Endothelial cell of umbilical vein (primary cell): ENCODE data around the gene HPSE2. TPM values are rescaled to one million over a fixed set of nuclear protein-coding genes. Genes with fewer than 3 reads are reported as not detected.

ENCODE experiments used
- BruUV-seq: library from RNA; stranded (reverse); fragments of 400-500 nt; replicated peaks from 2 replicates; lab custom pipeline; 2021; lab: Mats Ljungman, UMichigan
- CTCF ChIA-PET: fragments of 300-600, 350-600 bp; sonication (Branson Sonifier 250); formaldehyde crosslinking; loops from one replicate; lab custom pipeline; 2021; ENCODE audit warnings: antibody characterized with exemption, inconsistent platforms; lab: Charles Lee
- POLR2A ChIA-PET: fragments of 300-600, 350-600 bp; sonication (Branson Sonifier 250); formaldehyde crosslinking; loops from one replicate; lab custom pipeline; 2021; ENCODE audit warnings: antibody characterized with exemption, inconsistent platforms; lab: Charles Lee
- DNase-seq: peaks from one replicate; pipeline ENCODE4 v3.0.0-alpha.2; 2011; ENCODE audit warnings: low read depth, low spot score
- FAIRE-seq: peaks from 2 replicates; lab custom pipeline; 2011; peaks lifted over from hg19 to GRCh38; lab: Jason Lieb, UNC
- H2AFZ ChIP-seq: 2 replicates; pipeline ENCODE4 v1.6.0; 2012; ENCODE audit warnings: low read depth, low read length, control low read depth, inconsistent platforms
- H3K27ac ChIP-seq: 2 replicates; pipeline ENCODE4 v1.5.1; 2011; ENCODE audit warnings: low read depth, mild to moderate bottlenecking, control low read depth, low read length, moderate library complexity; ENCODE audit not compliant: insufficient read depth
- H3K27me3 ChIP-seq, 2 experiments: 2 replicates each; pipeline versions ENCODE4 v1.6.0 to v1.6.1; 2011; ENCODE audit warnings: low read length in 2 of 2, mixed read lengths in 1 of 2; ENCODE audit not compliant: control insufficient read depth in 2 of 2, insufficient read depth in 2 of 2
- H3K36me3 ChIP-seq, 2 experiments: 2 replicates in 1 of 2; 3 replicates in 1 of 2; pipeline ENCODE4 v1.5.1; 2011; ENCODE audit warnings: low read length in 2 of 2, mild to moderate bottlenecking in 1 of 2, moderate library complexity in 1 of 2; ENCODE audit not compliant: control insufficient read depth in 2 of 2, insufficient read depth in 2 of 2; ENCODE audit errors: extremely low read depth in 1 of 2
- H3K4me1 ChIP-seq: 3 replicates; pipeline ENCODE4 v1.5.1; 2011; ENCODE audit warnings: mild to moderate bottlenecking, low read length; ENCODE audit not compliant: control insufficient read depth, insufficient read depth; ENCODE audit errors: extremely low read depth
- H3K4me2 ChIP-seq: 2 replicates; pipeline ENCODE4 v1.6.1; 2011; ENCODE audit warnings: low read length, control low read depth, mixed read lengths; ENCODE audit not compliant: insufficient read depth
- H3K4me3 ChIP-seq, 3 experiments: fragments of 200-600 bp in 1 of 3; sonication (generic), shearing (Covaris generic) in 1 of 3; replicated peaks in 1 of 3; 2 replicates each; pipeline ENCODE4 v1.5.1; 2011 to 2016; ENCODE audit warnings: control low read depth in 3 of 3, low read length in 3 of 3, mild to moderate bottlenecking in 2 of 3, inconsistent platforms in 1 of 3, low read depth in 1 of 3, moderate library complexity in 1 of 3; ENCODE audit not compliant: insufficient read depth in 1 of 3
- H3K79me2 ChIP-seq: 2 replicates; pipeline ENCODE4 v1.6.0; 2012; ENCODE audit warnings: low read length, inconsistent platforms; ENCODE audit not compliant: control insufficient read depth, insufficient read depth
- H3K9ac ChIP-seq: replicated peaks from 2 replicates; pipeline ENCODE3; 2011; ENCODE audit warnings: low read length, control low read depth; ENCODE audit not compliant: insufficient read depth; ENCODE audit errors: extremely low read depth
- H3K9me1 ChIP-seq: replicated peaks from 3 replicates; pipeline ENCODE4 v1.6.0; 2011; ENCODE audit warnings: mild to moderate bottlenecking, low read length; ENCODE audit not compliant: control insufficient read depth, insufficient read depth; ENCODE audit errors: extremely low read depth
- H3K9me3 ChIP-seq: replicated peaks from 2 replicates; pipeline ENCODE4 v1.5.1; 2012; ENCODE audit warnings: low read length, inconsistent platforms; ENCODE audit not compliant: control insufficient read depth, insufficient read depth
- H4K20me1 ChIP-seq: replicated peaks from 2 replicates; pipeline ENCODE3; 2011; ENCODE audit warnings: mild to moderate bottlenecking, low read length; ENCODE audit not compliant: control insufficient read depth, insufficient read depth; ENCODE audit errors: extremely low read depth
- EZH2 ChIP-seq: IDR thresholded peaks from 2 replicates; pipeline ENCODE4 v1.6.1; 2012; ENCODE audit warnings: borderline replicate concordance, low read depth, mild to moderate bottlenecking, moderate library complexity, low read length, inconsistent platforms; ENCODE audit not compliant: severe bottlenecking
- FOS ChIP-seq: IDR thresholded peaks from 2 replicates; pipeline ENCODE4 v1.6.1; 2011; ENCODE audit warnings: mild to moderate bottlenecking, low read length, moderate library complexity, borderline replicate concordance; ENCODE audit not compliant: insufficient read depth
- GATA2 ChIP-seq: IDR thresholded peaks from 2 replicates; pipeline ENCODE4 v1.7.0; 2011; ENCODE audit warnings: low read depth, mild to moderate bottlenecking, moderate library complexity, mixed read lengths, low read length; ENCODE audit not compliant: insufficient read length, insufficient read depth
- JUN ChIP-seq: IDR thresholded peaks from 2 replicates; pipeline ENCODE4 v1.6.1; 2011; ENCODE audit warnings: borderline replicate concordance, low read depth; ENCODE audit not compliant: insufficient read length, insufficient read depth
- MYC ChIP-seq: IDR thresholded peaks from one replicate; pipeline ENCODE4 v1.6.1; 2011; ENCODE audit warnings: mild to moderate bottlenecking, low read depth, low read length
- POLR2A ChIP-seq: IDR thresholded peaks from 2 replicates; pipeline ENCODE4 v1.6.1; 2012; ENCODE audit warnings: low read depth, mild to moderate bottlenecking, control low read depth, low read length
- POLR2AphosphoS5 ChIP-seq: IDR thresholded peaks from 2 replicates; pipeline ENCODE4 v1.6.1; 2012; ENCODE audit warnings: low read depth, mild to moderate bottlenecking, control low read depth, low read length, moderate library complexity; ENCODE audit not compliant: insufficient read depth
- dilution Hi-C: fragments of 300-500 bp; cut with MboI; formaldehyde crosslinking; loops from one replicate; pipeline ENCODE4 v1.15.0; 2019; ENCODE audit warnings: low sequenced_read_pairs; ENCODE audit not compliant: extremely low pct_ligation_motif_present
- intact Hi-C: fragments of 100-400 bp; cut with micrococcal nuclease; formaldehyde crosslinking; loops from one replicate; pipeline ENCODE4 v1.10.0; 2022
- polyA plus RNA-seq, 4 experiments: library from polyadenylated mRNA; depleted of rRNA in 3 of 4; stranded (reverse) in 3 of 4; unstranded in 1 of 4; fragments of >200 nt; gene quantifications; 2 replicates each; pipeline versions ENCODE4 v1.2.1 to v1.2.3, GENCODE V29; 2011 to 2012; ENCODE audit warnings: missing spikeins in 1 of 4
- total RNA-seq: library from RNA; stranded (reverse); gene quantifications from 2 replicates; pipeline ENCODE4 v1.2.3, GENCODE V29; 2021
- TF ChIP-seq, protein P1 (sequence below), 2 donors: IDR thresholded peaks; 1 replicate in 1 of 2; 2 replicates in 1 of 2; pipeline ENCODE4 v1.5.1; 2011; ENCODE audit warnings: low read length in 2 of 2, mild to moderate bottlenecking in 2 of 2, moderate library complexity in 2 of 2, control low read depth in 1 of 2, inconsistent platforms in 1 of 2, low read depth in 1 of 2; ENCODE audit not compliant: insufficient read depth in 1 of 2; ENCODE audit errors: extremely low read depth in 1 of 2
- TF ChIP-seq, protein P2 (sequence below): IDR thresholded peaks from 2 replicates; pipeline ENCODE4 v1.6.1; 2011; ENCODE audit not compliant: insufficient read depth, insufficient read length

Gene HPSE2
- total and polyA plus RNA-seq, 2 donors (not counting 3 experiments of a cell fraction or from before 2014, with no cell fraction given): not detected

DNA sequence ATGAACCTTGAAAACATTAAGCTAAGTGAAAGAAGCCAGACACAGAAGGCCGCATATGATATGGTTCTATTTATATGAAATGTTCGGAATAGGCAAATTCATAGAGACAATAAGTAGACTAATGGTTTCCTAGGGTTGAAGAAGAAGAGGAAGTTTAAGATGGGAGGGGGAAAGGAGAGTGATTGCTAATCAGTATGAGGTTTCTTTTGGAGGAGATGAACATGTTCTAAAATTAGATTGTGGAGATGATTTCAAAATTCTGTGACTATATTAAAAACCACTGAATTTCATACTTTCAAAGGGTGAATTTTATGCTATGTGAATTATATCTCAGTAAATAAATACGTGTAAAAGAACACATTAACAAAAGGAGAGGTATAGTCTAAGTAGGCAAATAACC lies 612.5 kb downstream of the HPSE2 start:
- no TSS peak for BruUV-seq
- POLR2A ChIA-PET: no interaction called here
- Histone ChIP-seq H3K9me1 (no peaks in the 10 kb centered on the region), H3K27ac (no peak overlapping the region), H4K20me1 (no peaks in the 10 kb centered on the region), H3K27me3 (no peaks in the 10 kb centered on the region), H3K79me2 (no peaks in the 10 kb centered on the region), H3K9ac (no peak overlapping the region), H3K4me3 (no peak overlapping the region), H3K9me3 (no peaks in the 10 kb centered on the region), H3K36me3 (no peaks in the 10 kb centered on the region), H3K4me1 (no peaks in the 10 kb centered on the region), H2AFZ (no peak overlapping the region), H3K4me2 (no peak overlapping the region)
- dilution Hi-C loops (no loop called here), intact Hi-C loops (no loop called here)
- TF ChIP-seq GATA2: no peak
- TF ChIP-seq, protein P1, sequence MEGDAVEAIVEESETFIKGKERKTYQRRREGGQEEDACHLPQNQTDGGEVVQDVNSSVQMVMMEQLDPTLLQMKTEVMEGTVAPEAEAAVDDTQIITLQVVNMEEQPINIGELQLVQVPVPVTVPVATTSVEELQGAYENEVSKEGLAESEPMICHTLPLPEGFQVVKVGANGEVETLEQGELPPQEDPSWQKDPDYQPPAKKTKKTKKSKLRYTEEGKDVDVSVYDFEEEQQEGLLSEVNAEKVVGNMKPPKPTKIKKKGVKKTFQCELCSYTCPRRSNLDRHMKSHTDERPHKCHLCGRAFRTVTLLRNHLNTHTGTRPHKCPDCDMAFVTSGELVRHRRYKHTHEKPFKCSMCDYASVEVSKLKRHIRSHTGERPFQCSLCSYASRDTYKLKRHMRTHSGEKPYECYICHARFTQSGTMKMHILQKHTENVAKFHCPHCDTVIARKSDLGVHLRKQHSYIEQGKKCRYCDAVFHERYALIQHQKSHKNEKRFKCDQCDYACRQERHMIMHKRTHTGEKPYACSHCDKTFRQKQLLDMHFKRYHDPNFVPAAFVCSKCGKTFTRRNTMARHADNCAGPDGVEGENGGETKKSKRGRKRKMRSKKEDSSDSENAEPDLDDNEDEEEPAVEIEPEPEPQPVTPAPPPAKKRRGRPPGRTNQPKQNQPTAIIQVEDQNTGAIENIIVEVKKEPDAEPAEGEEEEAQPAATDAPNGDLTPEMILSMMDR (IDR thresholded peaks at IDR 0.05; ENCODE audit: extremely low read depth in 1 of 2, insufficient read depth in 1 of 2, low read depth in 1 of 2, low read length in 2 of 2): no peak
- no peak for TF ChIP-seq MYC
- TF ChIP-seq POLR2AphosphoS5: no peak
- no peak for TF ChIP-seq FOS
- TF ChIP-seq, protein P2, sequence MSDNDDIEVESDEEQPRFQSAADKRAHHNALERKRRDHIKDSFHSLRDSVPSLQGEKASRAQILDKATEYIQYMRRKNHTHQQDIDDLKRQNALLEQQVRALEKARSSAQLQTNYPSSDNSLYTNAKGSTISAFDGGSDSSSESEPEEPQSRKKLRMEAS: no peak
- no peak for TF ChIP-seq JUN
- TF ChIP-seq EZH2: no peak
- no peak for TF ChIP-seq POLR2A
- FAIRE-seq: no peak
- CTCF ChIA-PET: no interaction called here
- no peak for DNase-seq
